DND-41 (cell line): ENCODE data around the gene NR5A1.

Experiments used
- EZH2 ChIP-seq: IDR thresholded peaks from 3 replicates; pipeline ENCODE4 v1.6.1; 2012; ENCODE audit warnings: borderline replicate concordance, low read depth, mild to moderate bottlenecking, moderate library complexity, low read length, inconsistent platforms; ENCODE audit not compliant: severe bottlenecking
- TF ChIP-seq, protein P1 (sequence below): IDR thresholded peaks from 2 replicates; pipeline ENCODE4 v1.5.1; 2012; ENCODE audit warnings: borderline replicate concordance, low read length, moderate library complexity, mild to moderate bottlenecking; ENCODE audit not compliant: poor library complexity, severe bottlenecking; ENCODE audit errors: extremely low read depth

DNA sequence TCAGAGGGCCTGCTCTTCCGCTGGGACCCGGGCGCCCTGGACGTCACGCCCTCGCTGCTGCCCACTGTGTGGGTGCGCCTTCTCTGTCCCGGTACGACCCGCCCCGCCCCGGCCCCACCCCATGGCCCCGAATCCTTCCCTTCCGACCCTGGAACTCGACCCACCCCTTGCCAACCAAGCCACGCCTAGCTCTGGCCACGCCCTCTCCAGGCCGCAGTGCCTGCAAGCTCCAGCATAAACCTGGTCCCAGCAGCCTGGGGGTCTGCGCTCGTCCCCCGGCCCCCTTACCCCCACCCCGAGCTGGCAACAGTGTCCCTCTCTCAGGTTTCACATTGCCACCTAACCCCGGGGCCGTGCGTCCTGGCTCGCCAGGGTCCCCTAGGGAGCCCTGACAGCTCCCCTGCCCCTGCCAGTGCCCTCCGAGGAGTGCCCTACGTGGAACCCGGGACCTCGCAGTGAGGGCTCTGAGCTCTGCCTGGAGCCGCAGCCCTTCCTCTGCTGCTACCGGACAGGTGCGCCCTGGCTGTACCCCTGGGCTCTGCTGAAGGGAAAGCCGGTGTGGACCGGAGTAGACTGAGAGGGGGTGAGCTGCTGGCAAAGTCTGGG is 53.5 kb downstream of the NR5A1 start:
- TF ChIP-seq, protein P1, sequence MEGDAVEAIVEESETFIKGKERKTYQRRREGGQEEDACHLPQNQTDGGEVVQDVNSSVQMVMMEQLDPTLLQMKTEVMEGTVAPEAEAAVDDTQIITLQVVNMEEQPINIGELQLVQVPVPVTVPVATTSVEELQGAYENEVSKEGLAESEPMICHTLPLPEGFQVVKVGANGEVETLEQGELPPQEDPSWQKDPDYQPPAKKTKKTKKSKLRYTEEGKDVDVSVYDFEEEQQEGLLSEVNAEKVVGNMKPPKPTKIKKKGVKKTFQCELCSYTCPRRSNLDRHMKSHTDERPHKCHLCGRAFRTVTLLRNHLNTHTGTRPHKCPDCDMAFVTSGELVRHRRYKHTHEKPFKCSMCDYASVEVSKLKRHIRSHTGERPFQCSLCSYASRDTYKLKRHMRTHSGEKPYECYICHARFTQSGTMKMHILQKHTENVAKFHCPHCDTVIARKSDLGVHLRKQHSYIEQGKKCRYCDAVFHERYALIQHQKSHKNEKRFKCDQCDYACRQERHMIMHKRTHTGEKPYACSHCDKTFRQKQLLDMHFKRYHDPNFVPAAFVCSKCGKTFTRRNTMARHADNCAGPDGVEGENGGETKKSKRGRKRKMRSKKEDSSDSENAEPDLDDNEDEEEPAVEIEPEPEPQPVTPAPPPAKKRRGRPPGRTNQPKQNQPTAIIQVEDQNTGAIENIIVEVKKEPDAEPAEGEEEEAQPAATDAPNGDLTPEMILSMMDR: no peak
- no peak for TF ChIP-seq EZH2
